Measurements from ENCODE around the gene HYDIN.

DNA sequence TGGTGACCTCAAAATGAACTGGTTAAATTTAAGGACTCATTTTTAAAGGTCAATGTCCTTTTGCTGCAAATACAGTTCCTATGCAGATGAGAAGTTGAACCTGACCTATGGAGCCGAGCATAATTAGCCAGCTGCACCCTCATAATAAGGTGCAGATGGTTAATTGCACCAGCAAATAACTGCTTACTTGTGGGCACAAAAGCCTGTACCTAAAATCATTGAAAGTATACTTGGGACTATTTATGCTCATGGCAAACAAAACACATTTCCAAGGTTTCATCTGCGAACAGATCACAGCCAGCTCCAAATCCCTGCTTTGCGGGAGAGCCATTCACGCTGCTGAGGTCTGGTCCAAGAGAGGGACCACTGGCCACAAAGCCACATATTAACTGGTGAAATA, 13.0 kb downstream of the HYDIN start:
- no peak for TF ChIP-seq CTCF (conservative IDR thresholded peaks at IDR 0.05; ENCODE audit: low read length)
- no peak for TF ChIP-seq EZH2phosphoT487 (IDR thresholded peaks at IDR 0.05; ENCODE audit: borderline replicate concordance, low read depth, low read length)
